Esophagus muscularis mucosa (tissue), 4 donors: ENCODE measurements around the gene PTPRN2. TPM values are rescaled to one million over a fixed set of nuclear protein-coding genes. Genes with fewer than 3 reads are reported as not detected.

Experiments used
- DNase-seq: peaks from one replicate; pipeline ENCODE4 v3.0.0-alpha.2; 2017; ENCODE audit errors: extremely low spot score
- H3K27ac ChIP-seq, 4 donors: fragments of 200-600 bp; sonication (generic); replicated peaks in 1 of 4; 1 replicate in 3 of 4; 2 replicates in 1 of 4; pipeline ENCODE4 v1.5.1; 2016 to 2019; ENCODE audit warnings: mild to moderate bottlenecking in 1 of 4
- H3K27me3 ChIP-seq, 4 donors: fragments of 200-600 bp; sonication (generic); one replicate each; pipeline versions ENCODE4 v1.5.1 to v1.6.0; 2016 to 2019
- H3K36me3 ChIP-seq, 4 donors: fragments of 200-600 bp; sonication (generic); one replicate each; pipeline ENCODE4 v1.5.1; 2016 to 2019
- H3K4me1 ChIP-seq, 4 donors: fragments of 200-600 bp; sonication (generic); one replicate each; pipeline ENCODE4 v1.5.1; 2016 to 2019
- H3K4me3 ChIP-seq, 4 donors: fragments of 200-600 bp; sonication (generic); 1 replicate in 2 of 4; 2 replicates in 2 of 4; pipeline ENCODE4 v1.5.1; 2016 to 2019; ENCODE audit warnings: mild to moderate bottlenecking in 4 of 4, moderate library complexity in 1 of 4
- H3K9me3 ChIP-seq, 4 donors: fragments of 200-600 bp; sonication (generic); 1 replicate in 3 of 4; 2 replicates in 1 of 4; pipeline ENCODE4 v1.5.1; 2016 to 2019
- EP300 ChIP-seq: sonication (generic); formaldehyde crosslinking; IDR thresholded peaks from one replicate; pipeline ENCODE4 v1.6.1; 2017; ENCODE audit warnings: antibody characterized with exemption
- POLR2A ChIP-seq: fragments of 450-650 bp; IDR thresholded peaks from one replicate; pipeline ENCODE4 v1.6.1; 2017; ENCODE audit warnings: antibody characterized with exemption, moderate library complexity, mild to moderate bottlenecking, low read depth
- POLR2AphosphoS5 ChIP-seq, 2 donors: sonication (generic); formaldehyde crosslinking; IDR thresholded peaks; one replicate each; pipeline ENCODE4 v1.6.1; 2017; ENCODE audit warnings: antibody characterized with exemption in 2 of 2
- WGBS: methylation state at CpG from one replicate; pipeline ENCODE4 v1.1.5; 2018; 5-methylcytosine and 5-hydroxymethylcytosine counted together
- intact Hi-C: fragments of 100-400 bp; cut with DNase I; formaldehyde crosslinking; loops from one replicate; pipeline ENCODE4 v1.15.1; 2023
- total RNA-seq, 4 donors: library from RNA; depleted of rRNA; stranded (reverse); fragments of >200 nt; gene quantifications; one replicate each; pipeline versions ENCODE4 v1.1.0 to v1.2.1, GENCODE V29; 2016
- TF ChIP-seq, protein P1 (sequence below), 3 experiments: fragments of 200-600 bp in 2 of 3; fragments of 450-650 bp in 1 of 3; sonication (generic) in 2 of 3; IDR thresholded peaks; one replicate each; pipeline ENCODE4 v1.5.1; 2017 to 2019; ENCODE audit warnings: antibody characterized with exemption in 3 of 3, mild to moderate bottlenecking in 2 of 3, moderate library complexity in 1 of 3

The PTPRN2 gene
- total RNA-seq, 4 donors from 2014 or later, result 2.1 to 3.1 (median 3.1) TPM

DNA sequence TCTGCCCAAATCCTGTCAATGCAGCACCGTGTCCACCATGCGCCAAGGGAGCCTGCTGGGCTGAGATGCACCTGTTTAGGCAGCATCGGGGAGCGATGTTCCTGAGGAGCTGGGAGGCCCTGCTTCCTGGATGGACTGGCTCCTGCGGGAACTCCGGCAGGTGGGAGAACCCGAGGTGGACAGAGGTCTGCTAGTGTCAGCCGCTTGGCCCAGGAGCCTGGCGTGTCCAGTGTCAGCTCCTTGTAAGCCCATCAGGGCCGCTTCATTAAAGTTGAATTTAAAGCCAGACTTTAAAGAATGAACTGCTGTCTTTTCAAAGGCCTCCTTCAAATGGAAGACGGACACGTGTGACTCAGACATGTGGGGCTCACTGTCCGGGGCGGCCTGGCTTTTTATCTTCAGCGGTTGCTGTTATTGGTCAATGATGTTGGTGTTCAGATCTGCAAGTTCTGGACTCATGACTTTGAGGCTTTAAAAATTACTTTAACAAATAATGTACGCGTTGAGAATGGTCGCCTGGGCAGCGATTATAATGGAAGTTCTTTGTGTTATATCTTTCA lies 828.3 kb downstream of the PTPRN2 start:
- H3K27me3 ChIP-seq, result no peaks in the 10 kb centered on the region
- no peak for TF ChIP-seq POLR2A
- TF ChIP-seq EP300, result no peak
- no peak for TF ChIP-seq POLR2AphosphoS5 (IDR thresholded peaks at IDR 0.05)
- TF ChIP-seq, protein P1, sequence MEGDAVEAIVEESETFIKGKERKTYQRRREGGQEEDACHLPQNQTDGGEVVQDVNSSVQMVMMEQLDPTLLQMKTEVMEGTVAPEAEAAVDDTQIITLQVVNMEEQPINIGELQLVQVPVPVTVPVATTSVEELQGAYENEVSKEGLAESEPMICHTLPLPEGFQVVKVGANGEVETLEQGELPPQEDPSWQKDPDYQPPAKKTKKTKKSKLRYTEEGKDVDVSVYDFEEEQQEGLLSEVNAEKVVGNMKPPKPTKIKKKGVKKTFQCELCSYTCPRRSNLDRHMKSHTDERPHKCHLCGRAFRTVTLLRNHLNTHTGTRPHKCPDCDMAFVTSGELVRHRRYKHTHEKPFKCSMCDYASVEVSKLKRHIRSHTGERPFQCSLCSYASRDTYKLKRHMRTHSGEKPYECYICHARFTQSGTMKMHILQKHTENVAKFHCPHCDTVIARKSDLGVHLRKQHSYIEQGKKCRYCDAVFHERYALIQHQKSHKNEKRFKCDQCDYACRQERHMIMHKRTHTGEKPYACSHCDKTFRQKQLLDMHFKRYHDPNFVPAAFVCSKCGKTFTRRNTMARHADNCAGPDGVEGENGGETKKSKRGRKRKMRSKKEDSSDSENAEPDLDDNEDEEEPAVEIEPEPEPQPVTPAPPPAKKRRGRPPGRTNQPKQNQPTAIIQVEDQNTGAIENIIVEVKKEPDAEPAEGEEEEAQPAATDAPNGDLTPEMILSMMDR (IDR thresholded peaks at IDR 0.05), result no peak
- intact Hi-C loops, result no loop called here
- 85% methylated on average over 16 of the region's 19 CpGs for WGBS
- H3K4me3 ChIP-seq, result no peak overlapping the region
- H3K9me3 ChIP-seq, result peaks cover 0 to 17% (median 7%) of the 10 kb centered on the region in 4 donors
- no peaks in the 10 kb centered on the region for H3K4me1 ChIP-seq
- no peak for DNase-seq
- H3K27ac ChIP-seq, result no peak overlapping the region
- no peaks in the 10 kb centered on the region for H3K36me3 ChIP-seq

DNA sequence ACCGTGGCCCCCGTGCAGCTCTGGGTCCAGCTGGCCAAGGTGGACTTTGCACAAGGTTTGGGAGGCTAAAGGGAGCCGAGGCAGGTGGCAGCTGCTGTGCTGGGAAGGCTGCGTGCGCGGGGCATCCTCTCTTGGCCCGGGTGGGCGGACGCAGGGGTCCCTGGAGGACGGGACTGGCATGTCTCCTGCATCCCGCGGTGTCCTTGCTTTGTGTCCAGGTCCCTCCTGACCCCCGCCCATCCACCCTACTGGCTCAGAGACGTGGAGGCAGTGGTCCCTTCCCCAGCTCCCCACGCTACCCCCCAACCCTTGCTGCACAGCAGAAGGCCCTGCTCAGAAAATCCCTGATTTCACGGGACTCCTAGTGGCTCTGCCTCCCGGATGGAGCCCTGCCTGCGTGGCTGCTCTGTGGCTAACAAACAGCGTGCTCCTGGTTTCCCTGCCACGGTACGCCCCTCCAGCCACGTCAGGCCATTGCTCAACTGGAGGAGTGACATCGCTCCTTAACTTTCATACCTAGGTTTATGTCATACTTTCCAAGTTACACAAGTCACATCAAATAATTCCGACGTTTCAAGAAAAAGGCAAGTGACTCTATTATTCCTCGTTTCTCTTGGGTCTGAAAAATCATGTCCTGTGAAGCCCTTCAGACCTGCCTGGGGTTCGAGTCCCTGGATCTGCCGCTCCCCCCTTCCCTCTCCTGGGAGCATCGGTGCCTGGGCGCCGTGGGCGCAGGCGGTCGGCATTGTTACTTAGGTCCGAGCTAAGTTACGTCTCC lies 829.0 kb downstream of the PTPRN2 start:
- intact Hi-C loops, result no loop called here
- Histone ChIP-seq H3K27ac (no peak overlapping the region), H3K36me3 (no peaks in the 10 kb centered on the region), H3K4me3 (no peak overlapping the region), H3K27me3 (no peaks in the 10 kb centered on the region), H3K4me1 (no peaks in the 10 kb centered on the region), H3K9me3 (peaks cover 0 to 11% (median 5%) of the 10 kb centered on the region in 4 donors)
- DNase-seq, result no peak
- 91% methylated on average over 26 of the region's 36 CpGs for WGBS
- TF ChIP-seq POLR2AphosphoS5 (IDR thresholded peaks at IDR 0.05), result no peak
- TF ChIP-seq EP300, result no peak
- TF ChIP-seq, protein P1 (IDR thresholded peaks at IDR 0.05), result no peak
- TF ChIP-seq POLR2A, result no peak

- H3K36me3 ChIP-seq, result no peaks in the 10 kb centered on the region
- no peaks in the 10 kb centered on the region for H3K27me3 ChIP-seq
- no peak overlapping the region for H3K27ac ChIP-seq
- H3K9me3 ChIP-seq, result peaks cover 0 to 4% (median 2%) of the 10 kb centered on the region in 4 donors
- TF ChIP-seq, protein P1 (IDR thresholded peaks at IDR 0.05), result no peak
- TF ChIP-seq POLR2AphosphoS5 (IDR thresholded peaks at IDR 0.05), result no peak
- TF ChIP-seq EP300, result no peak
- no peak for TF ChIP-seq POLR2A
- no peak overlapping the region for H3K4me3 ChIP-seq
- H3K4me1 ChIP-seq, result no peaks in the 10 kb centered on the region
- intact Hi-C loops, result no loop called here
- WGBS, result 82% methylated on average over 44 of the region's 48 CpGs
- DNase-seq, result no peak
Measured at GRCh38 chr7:157757776-157758467, 829.7 kb downstream of the PTPRN2 start.

DNA sequence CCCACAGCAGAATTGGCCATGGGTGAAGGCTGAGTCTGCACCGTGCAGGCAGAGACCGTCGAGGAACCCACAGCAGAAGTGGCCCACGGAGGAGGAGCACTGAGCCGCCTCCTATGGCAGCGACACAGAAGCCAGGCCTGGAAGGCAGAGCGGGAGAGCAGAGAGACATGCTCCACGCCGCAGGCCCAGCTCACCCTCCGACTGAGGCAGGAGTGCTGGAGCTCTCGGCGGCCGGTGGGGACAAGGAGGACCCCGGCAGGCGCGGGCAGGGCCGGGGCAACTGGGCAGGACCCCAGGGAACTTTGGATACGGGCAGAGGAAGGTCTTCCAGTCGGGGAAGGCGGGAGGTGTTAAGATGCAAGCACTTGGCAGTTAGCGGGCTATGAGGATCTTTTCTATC lies 830.4 kb downstream of the PTPRN2 start:
- no peaks in the 10 kb centered on the region for H3K4me1 ChIP-seq
- TF ChIP-seq POLR2AphosphoS5 (IDR thresholded peaks at IDR 0.05), result no peak
- TF ChIP-seq EP300, result no peak
- TF ChIP-seq, protein P1 (IDR thresholded peaks at IDR 0.05), result no peak
- no peak for TF ChIP-seq POLR2A
- no peak overlapping the region for H3K27ac ChIP-seq
- intact Hi-C loops, result no loop called here
- no peak overlapping the region for H3K4me3 ChIP-seq
- no peak for DNase-seq
- 84% methylated on average over 20 of the region's 21 CpGs for WGBS
- no peaks in the 10 kb centered on the region for H3K9me3 ChIP-seq
- no peaks in the 10 kb centered on the region for H3K27me3 ChIP-seq
- H3K36me3 ChIP-seq, result no peaks in the 10 kb centered on the region
